Measurements from ENCODE around the gene WDR47.
A peak's percentile ranks its signal among the peaks of the same experiment; 100 is the strongest.

WDR47 gene

GRCh38 chr1:108962681-108963051 is 79.2 kb downstream of the WDR47 start:
- peak overlapping the region; percentile 81 for H3K4me3 ChIP-seq (ENCODE audit: low read depth, low read length)
- no peak for TF ChIP-seq CTCF (IDR thresholded peaks at IDR 0.05; ENCODE audit: borderline replicate concordance, insufficient read depth, low read depth, low read length)

DNA sequence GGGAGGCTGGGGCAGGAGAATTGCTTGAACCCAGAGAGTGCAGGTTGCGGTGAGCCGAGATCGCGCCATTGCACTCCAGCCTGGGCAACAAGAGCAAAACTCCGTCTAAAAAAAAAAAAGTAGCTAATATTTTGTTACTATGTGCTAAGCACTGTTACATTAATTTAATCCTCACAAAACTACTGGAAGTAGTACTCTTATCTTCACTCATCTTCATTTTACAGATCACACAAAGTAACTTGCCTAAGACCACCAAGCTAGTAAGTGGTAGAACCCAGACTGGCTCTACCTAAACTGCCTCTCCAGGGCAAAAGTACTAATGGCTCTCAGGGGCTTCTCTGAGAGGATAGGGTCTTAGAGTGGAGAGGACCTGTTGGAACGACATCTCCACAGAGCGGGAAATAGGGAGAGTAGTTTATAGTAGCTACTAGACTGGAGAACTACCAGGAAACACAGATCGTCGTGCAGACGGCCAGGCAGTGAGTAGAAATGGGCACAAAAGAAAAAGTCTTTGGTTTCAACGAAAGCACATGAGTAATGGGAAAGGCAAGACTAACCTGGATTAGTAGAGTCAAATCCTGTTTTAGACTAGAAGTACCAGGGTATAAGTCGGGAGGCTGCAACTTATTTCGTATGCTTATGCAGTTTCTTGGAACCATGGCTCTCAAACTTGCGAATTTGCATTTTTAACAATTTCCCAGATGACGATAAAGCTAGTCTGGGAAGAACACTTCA is 80.0 kb downstream of the WDR47 start:
- peak overlapping the region; percentile 81 for H3K4me3 ChIP-seq (ENCODE audit: low read depth, low read length)
- TF ChIP-seq CTCF (IDR thresholded peaks at IDR 0.05; ENCODE audit: borderline replicate concordance, insufficient read depth, low read depth, low read length), result no peak

GRCh38 chr1:108961198-108961597 is 80.7 kb downstream of the WDR47 start:
- TF ChIP-seq CTCF (IDR thresholded peaks at IDR 0.05; ENCODE audit: borderline replicate concordance, insufficient read depth, low read depth, low read length), result no peak
- H3K4me3 ChIP-seq (ENCODE audit: low read depth, low read length), result no peak overlapping the region

DNA sequence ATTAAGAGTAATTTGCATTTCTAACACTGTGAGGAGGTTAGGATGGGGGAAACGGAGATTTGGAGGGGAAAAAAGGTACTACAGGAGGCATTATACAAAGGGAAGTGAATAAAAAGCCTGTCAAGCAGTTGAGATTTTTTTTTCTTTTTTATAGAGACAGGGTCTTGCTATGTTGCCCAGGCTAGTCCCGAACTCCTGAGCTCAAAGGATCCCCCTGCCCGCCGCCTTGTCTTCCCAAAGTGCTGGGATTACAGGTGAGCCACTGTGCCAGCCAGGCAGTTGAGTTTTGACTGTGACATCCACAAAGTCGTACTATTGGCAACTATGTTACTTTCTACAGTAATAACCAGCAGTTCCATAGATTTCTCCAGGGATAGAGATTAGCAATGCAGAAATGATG is 81.2 kb downstream of the WDR47 start:
- no peak for TF ChIP-seq CTCF (IDR thresholded peaks at IDR 0.05; ENCODE audit: borderline replicate concordance, insufficient read depth, low read depth, low read length)
- H3K4me3 ChIP-seq (ENCODE audit: low read depth, low read length), result no peak overlapping the region

GRCh38 chr1:108957888-108958287 is 84.0 kb downstream of the WDR47 start:
- no peak for TF ChIP-seq CTCF (IDR thresholded peaks at IDR 0.05; ENCODE audit: borderline replicate concordance, insufficient read depth, low read depth, low read length)
- H3K4me3 ChIP-seq (ENCODE audit: low read depth, low read length), result no peak overlapping the region

DNA sequence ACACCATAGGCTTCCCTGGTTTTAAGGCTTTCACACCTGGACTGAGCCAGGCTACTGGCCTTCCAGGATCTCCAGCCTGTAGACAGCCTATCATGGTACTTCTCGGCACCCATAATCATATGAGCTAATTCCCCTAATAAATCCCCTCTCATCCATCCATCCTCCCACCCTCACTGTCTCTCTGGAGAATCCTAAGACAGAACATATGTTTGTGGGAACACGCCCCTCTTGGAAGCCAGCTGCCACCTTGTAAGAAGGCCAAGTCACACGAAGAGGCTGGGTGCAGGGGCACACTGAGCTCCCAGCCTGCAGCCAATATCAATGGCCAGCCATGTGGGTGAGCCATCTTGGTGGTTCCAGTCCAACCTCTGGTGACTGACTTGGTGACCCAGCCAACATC is 86.0 kb downstream of the WDR47 start:
- TF ChIP-seq CTCF (IDR thresholded peaks at IDR 0.05; ENCODE audit: borderline replicate concordance, insufficient read depth, low read depth, low read length), result no peak
- H3K4me3 ChIP-seq (ENCODE audit: low read depth, low read length), result no peak overlapping the region

GRCh38 chr1:108955111-108955510 is 86.8 kb downstream of the WDR47 start:
- H3K4me3 ChIP-seq (ENCODE audit: low read depth, low read length), result no peak overlapping the region
- TF ChIP-seq CTCF (IDR thresholded peaks at IDR 0.05; ENCODE audit: borderline replicate concordance, insufficient read depth, low read depth, low read length), result no peak

Measured in GM12875 (cell line).